Spleen (tissue), 11 donors: ENCODE results near the gene DAPK1. TPM values are rescaled to one million over a fixed set of nuclear protein-coding genes. Genes with fewer than 3 reads are reported as not detected.

Experiments
- DNase-seq: peaks from one replicate; pipeline ENCODE4 v3.0.0-alpha.2; 2020
- H3K27ac ChIP-seq, 8 donors: fragments of 200-600 bp; sonication (generic) in 7 of 8; 1 replicate in 4 of 8; 2 replicates in 4 of 8; pipeline versions ENCODE4 v1.5.0 to v1.8.0; 2016 to 2021; ENCODE audit warnings: inconsistent platforms in 4 of 8, mild to moderate bottlenecking in 4 of 8, moderate library complexity in 1 of 8
- H3K27me3 ChIP-seq, 7 donors: fragments of 200-600 bp; sonication (generic) in 6 of 7; replicated peaks in 1 of 7; 1 replicate in 4 of 7; 2 replicates in 3 of 7; pipeline versions ENCODE4 v1.5.0 to v1.8.0; 2016 to 2021; ENCODE audit warnings: inconsistent platforms in 3 of 7, mild to moderate bottlenecking in 1 of 7
- H3K36me3 ChIP-seq, 6 donors: fragments of 200-600 bp; sonication (generic) in 5 of 6; 1 replicate in 4 of 6; 2 replicates in 2 of 6; pipeline versions ENCODE4 v1.5.0 to v1.8.0; 2016 to 2021; ENCODE audit warnings: inconsistent platforms in 2 of 6
- H3K4me1 ChIP-seq, 6 donors: fragments of 200-600 bp; sonication (generic) in 5 of 6; 1 replicate in 3 of 6; 2 replicates in 3 of 6; pipeline versions ENCODE4 v1.5.0 to v1.8.0; 2016 to 2021; ENCODE audit warnings: inconsistent platforms in 3 of 6
- H3K4me3 ChIP-seq, 8 donors: fragments of 200-600 bp; sonication (generic) in 7 of 8; 1 replicate in 4 of 8; 2 replicates in 4 of 8; pipeline versions ENCODE4 v1.5.0 to v1.8.0; 2016 to 2021; ENCODE audit warnings: inconsistent platforms in 4 of 8, mild to moderate bottlenecking in 4 of 8, moderate library complexity in 2 of 8
- H3K9me3 ChIP-seq, 8 donors: fragments of 200-600 bp; sonication (generic) in 7 of 8; 1 replicate in 4 of 8; 2 replicates in 4 of 8; pipeline versions ENCODE4 v1.5.0 to v1.8.0; 2016 to 2021; ENCODE audit warnings: inconsistent platforms in 4 of 8
- CTCF ChIP-seq, 11 experiments: fragments of 200-600 bp in 7 of 11; fragments of 450-650 bp in 4 of 11; sonication (generic) in 4 of 11; IDR thresholded peaks in 8 of 11; conservative IDR thresholded peaks in 3 of 11; 1 replicate in 7 of 11; 2 replicates in 4 of 11; pipeline versions ENCODE4 v1.4.0 to v1.8.0; 2016 to 2021; ENCODE audit warnings: antibody characterized with exemption in 11 of 11, inconsistent platforms in 4 of 11, mild to moderate bottlenecking in 1 of 11
- POLR2A ChIP-seq, 3 donors: fragments of 450-650 bp; IDR thresholded peaks; one replicate each; pipeline ENCODE4 v1.5.1; 2017; ENCODE audit warnings: antibody characterized with exemption in 3 of 3, mild to moderate bottlenecking in 1 of 3
- POLR2AphosphoS5 ChIP-seq, 3 donors: sonication (generic); formaldehyde crosslinking; IDR thresholded peaks; one replicate each; pipeline ENCODE4 v1.5.1; 2017; ENCODE audit warnings: antibody characterized with exemption in 3 of 3
- WGBS, 5 donors: extraction: QIAGEN DNeasy Blood & Tissue Kit in 3 of 5; methylation state at CpG; one replicate each; pipeline versions ENCODE4 v1.1.5 to v1.1.7; 2013 to 2018; 5-methylcytosine and 5-hydroxymethylcytosine counted together
- intact Hi-C: fragments of 100-400 bp; cut with DNase I; formaldehyde crosslinking; loops from one replicate; pipeline ENCODE4 v1.15.0; 2023; ENCODE audit warnings: low total_unique reads
- polyA plus RNA-seq, 3 donors: library from polyadenylated mRNA; stranded (reverse); fragments of 200-250 nt; gene quantifications; one replicate each; pipeline ENCODE4 v1.2.1, GENCODE V29; 2013
- total RNA-seq, 7 donors: library from RNA; depleted of rRNA in 3 of 7; stranded (reverse); fragments of >200 nt in 3 of 7; fragmentation: NEBNext Ultra II Directional in 4 of 7; extraction: Animal tissue kit (Norgen Biotek cat#: 25700) in 4 of 7; gene quantifications; one replicate each; pipeline versions ENCODE4 v1.1.0 to v1.2.1, GENCODE V29; 2016 to 2021
- donor health status: healthy with polysubstance abuse.
- donor health status: DM: no; HTN: no; CAD: no; lungs with moderate emphysema.
- donor health status: DM: no; HTN: no; CAD: no.
- donor health status: Bipolar disorder and iron deficiency.
- donor health status: healthy.
- donor health status: DM: no; HTN: no; CAD: no.
- donor health status: DM: yes; HTN: yes; CAD: no.

DAPK1 gene
- total and polyA plus RNA-seq, 10 donors, result 6.4 to 126 (median 102) TPM

- 76 to 87% (median 86%) methylated on average over 4 of the region's 4 CpGs for WGBS, 5 donors
- DNase-seq, result no peak
- H3K36me3 ChIP-seq, result peaks cover 0 to 60% (median 0%) of the 10 kb centered on the region in 6 donors
- H3K4me1 ChIP-seq, result no peaks in the 10 kb centered on the region
- no peak for TF ChIP-seq POLR2AphosphoS5 (IDR thresholded peaks at IDR 0.05)
- TF ChIP-seq CTCF (IDR thresholded peaks at IDR 0.05 in 8 of 11, conservative IDR thresholded peaks at IDR 0.05 in 3 of 11), result no peak
- no peak for TF ChIP-seq POLR2A (IDR thresholded peaks at IDR 0.05)
- no peak overlapping the region for H3K27ac ChIP-seq
- H3K4me3 ChIP-seq, result no peak overlapping the region
- peaks cover 0 to 16% (median 8%) of the 10 kb centered on the region in 8 donors for H3K9me3 ChIP-seq
- intact Hi-C loops, result no loop called here
- no peaks in the 10 kb centered on the region for H3K27me3 ChIP-seq
Observed at GRCh38 chr9:87668722-87669121, 171.1 kb downstream of the DAPK1 start.

- H3K27me3 ChIP-seq, result no peaks in the 10 kb centered on the region
- no peak overlapping the region for H3K27ac ChIP-seq
- no peak overlapping the region for H3K4me3 ChIP-seq
- DNase-seq, result no peak
- intact Hi-C loops, result loop anchor here (10.0 kb wide), 1 partner anchor 904 kb away; no protein-coding TSS in a partner anchor
- no peaks in the 10 kb centered on the region for H3K4me1 ChIP-seq
- 88 to 95% (median 93%) methylated on average over 18 of the region's 18 CpGs for WGBS, 5 donors
- H3K9me3 ChIP-seq, result peaks cover 0 to 16% (median 8%) of the 10 kb centered on the region in 8 donors
- peaks cover 0 to 41% (median 0%) of the 10 kb centered on the region in 6 donors for H3K36me3 ChIP-seq
- no peak for TF ChIP-seq POLR2AphosphoS5 (IDR thresholded peaks at IDR 0.05)
Observed at GRCh38 chr9:87670572-87671264, 173.1 kb downstream of the DAPK1 start.

GRCh38 chr9:87671478-87671877 lies 173.8 kb downstream of the DAPK1 start:
- Histone ChIP-seq H3K36me3 (peaks cover 0 to 33% (median 0%) of the 10 kb centered on the region in 6 donors), H3K27me3 (no peaks in the 10 kb centered on the region), H3K4me3 (no peak overlapping the region), H3K4me1 (no peaks in the 10 kb centered on the region), H3K9me3 (peaks cover 0 to 12% (median 8%) of the 10 kb centered on the region in 8 donors), H3K27ac (no peak overlapping the region)
- intact Hi-C loops, result loop anchor here (10.0 kb wide), 1 partner anchor 903 kb away; no protein-coding TSS in a partner anchor
- DNase-seq, result no peak
- 77 to 96% (median 89%) methylated on average over 6 of the region's 6 CpGs for WGBS, 5 donors
- TF ChIP-seq POLR2A (IDR thresholded peaks at IDR 0.05) (no peak), CTCF (IDR thresholded peaks at IDR 0.05 in 8 of 11, conservative IDR thresholded peaks at IDR 0.05 in 3 of 11) (no peak), POLR2AphosphoS5 (IDR thresholded peaks at IDR 0.05) (no peak)

- no peak overlapping the region for H3K27ac ChIP-seq
- 76 to 92% (median 82%) methylated on average over 9 of the region's 9 CpGs for WGBS, 5 donors
- H3K4me1 ChIP-seq, result no peaks in the 10 kb centered on the region
- H3K27me3 ChIP-seq, result no peaks in the 10 kb centered on the region
- peaks cover 0 to 7% (median 4%) of the 10 kb centered on the region in 8 donors for H3K9me3 ChIP-seq
- H3K36me3 ChIP-seq, result peaks cover 0 to 29% (median 0%) of the 10 kb centered on the region in 6 donors
- intact Hi-C loops, result loop anchor here (10.0 kb wide), 1 partner anchor 903 kb away; no protein-coding TSS in a partner anchor
- TF ChIP-seq POLR2AphosphoS5 (IDR thresholded peaks at IDR 0.05) (no peak), POLR2A (IDR thresholded peaks at IDR 0.05) (no peak), CTCF (IDR thresholded peaks at IDR 0.05 in 8 of 11, conservative IDR thresholded peaks at IDR 0.05 in 3 of 11) (no peak)
- no peak for DNase-seq
- no peak overlapping the region for H3K4me3 ChIP-seq
Observed at GRCh38 chr9:87671925-87672324, 174.3 kb downstream of the DAPK1 start.
